ENCODE results near the gene MERTK.
"Not testable (repeated sequence)": the region's sequence is repeated elsewhere in the genome, so short reads cannot be mapped to it uniquely, and the experiment has no call there.

MERTK gene

GRCh38 chr2:111930409-111930808, 32.0 kb downstream of the MERTK start:
- H3K9ac ChIP-seq = no peak overlapping the region
- H3K36me3 ChIP-seq (ENCODE audit: insufficient read depth) = no peaks in the 10 kb centered on the region
- TF ChIP-seq CTCF (conservative IDR thresholded peaks at IDR 0.05; ENCODE audit: low read depth, low read length) = no peak
- peaks cover 31% of the 10 kb centered on the region for H3K4me1 ChIP-seq (ENCODE audit: low read depth, poor library complexity, severe bottlenecking)
- H3K79me2 ChIP-seq (ENCODE audit: insufficient read depth, low read depth) = no peaks in the 10 kb centered on the region
- H3K4me3 ChIP-seq (IDR thresholded peaks at IDR 0.05; ENCODE audit: insufficient read depth, low read depth, low read length) = no peak overlapping the region
- H3K4me2 ChIP-seq = peak overlapping the region; percentile 59; the same call in 1 of the 2 replicates
- peak overlapping the region; percentile 53 for H3K27ac ChIP-seq
- H2AFZ ChIP-seq (ENCODE audit: low read depth) = no peak overlapping the region
- H3K27me3 ChIP-seq (ENCODE audit: insufficient read depth, low read depth) = no peaks in the 10 kb centered on the region
- H4K20me1 ChIP-seq (ENCODE audit: insufficient read depth) = no peaks in the 10 kb centered on the region

GRCh38 chr2:111930875-111931274, 32.5 kb downstream of the MERTK start:
- Histone ChIP-seq H3K36me3 (ENCODE audit: insufficient read depth) (no peaks in the 10 kb centered on the region), H3K4me3 (IDR thresholded peaks at IDR 0.05; ENCODE audit: insufficient read depth, low read depth, low read length) (no peak overlapping the region), H3K27ac (peak overlapping the region; percentile 53), H2AFZ (ENCODE audit: low read depth) (no peak overlapping the region), H3K27me3 (ENCODE audit: insufficient read depth, low read depth) (no peaks in the 10 kb centered on the region), H4K20me1 (ENCODE audit: insufficient read depth) (no peaks in the 10 kb centered on the region), H3K9ac (peak overlapping the region; percentile 15; the same call in 1 of the 2 replicates), H3K4me2 (peak overlapping the region; percentile 59; the same call in 1 of the 2 replicates), H3K79me2 (ENCODE audit: insufficient read depth, low read depth) (no peaks in the 10 kb centered on the region), H3K4me1 (ENCODE audit: low read depth, poor library complexity, severe bottlenecking) (peaks cover 31% of the 10 kb centered on the region)
- no peak for TF ChIP-seq CTCF (conservative IDR thresholded peaks at IDR 0.05; ENCODE audit: low read depth, low read length)

- no peak for TF ChIP-seq CTCF (conservative IDR thresholded peaks at IDR 0.05; ENCODE audit: low read depth, low read length)
- peaks cover 31% of the 10 kb centered on the region for H3K4me1 ChIP-seq (ENCODE audit: low read depth, poor library complexity, severe bottlenecking)
- no peak overlapping the region for H3K27ac ChIP-seq
- no peak overlapping the region for H3K4me3 ChIP-seq (IDR thresholded peaks at IDR 0.05; ENCODE audit: insufficient read depth, low read depth, low read length)
- H3K79me2 ChIP-seq (ENCODE audit: insufficient read depth, low read depth) = no peaks in the 10 kb centered on the region
- no peak overlapping the region for H3K9ac ChIP-seq
- no peak overlapping the region for H3K4me2 ChIP-seq
- no peak overlapping the region for H2AFZ ChIP-seq (ENCODE audit: low read depth)
- no peaks in the 10 kb centered on the region for H4K20me1 ChIP-seq (ENCODE audit: insufficient read depth)
- no peaks in the 10 kb centered on the region for H3K36me3 ChIP-seq (ENCODE audit: insufficient read depth)
- no peaks in the 10 kb centered on the region for H3K27me3 ChIP-seq (ENCODE audit: insufficient read depth, low read depth)
These were observed 34.5 kb downstream of the MERTK start for GRCh38 chr2:111932841-111933291.

- not testable (repeated sequence) for H3K79me2 ChIP-seq (ENCODE audit: insufficient read depth, low read depth); H4K20me1 ChIP-seq (ENCODE audit: insufficient read depth); H3K27me3 ChIP-seq (ENCODE audit: insufficient read depth, low read depth); H2AFZ ChIP-seq (ENCODE audit: low read depth); H3K9ac ChIP-seq; H3K4me2 ChIP-seq; H3K36me3 ChIP-seq (ENCODE audit: insufficient read depth); H3K4me3 ChIP-seq (IDR thresholded peaks at IDR 0.05; ENCODE audit: insufficient read depth, low read depth, low read length); H3K27ac ChIP-seq
- peaks cover 41% of the 10 kb centered on the region for H3K4me1 ChIP-seq (ENCODE audit: low read depth, poor library complexity, severe bottlenecking)
These were observed 35.5 kb downstream of the MERTK start for GRCh38 chr2:111933900-111934299.

GRCh38 chr2:111936881-111937280, 38.5 kb downstream of the MERTK start:
- Histone ChIP-seq H4K20me1 (ENCODE audit: insufficient read depth) (no peaks in the 10 kb centered on the region), H3K79me2 (ENCODE audit: insufficient read depth, low read depth) (no peaks in the 10 kb centered on the region), H3K27ac (no peak overlapping the region), H3K36me3 (ENCODE audit: insufficient read depth) (no peaks in the 10 kb centered on the region), H3K4me1 (ENCODE audit: low read depth, poor library complexity, severe bottlenecking) (peaks cover 21% of the 10 kb centered on the region), H3K9ac (no peak overlapping the region), H3K4me2 (no peak overlapping the region), H3K27me3 (ENCODE audit: insufficient read depth, low read depth) (no peaks in the 10 kb centered on the region), H2AFZ (ENCODE audit: low read depth) (no peak overlapping the region), H3K4me3 (IDR thresholded peaks at IDR 0.05; ENCODE audit: insufficient read depth, low read depth, low read length) (no peak overlapping the region)
- no peak for TF ChIP-seq CTCF (conservative IDR thresholded peaks at IDR 0.05; ENCODE audit: low read depth, low read length)

All from KMS-11 (cell line).